Stimulated activated CD4-positive, alpha-beta T cell treated with anti-CD3 and anti-CD28 coated beads, Interleukin-1b, Interleukin-23, amount 100 ng/mL, for 48 hours (primary cell): ENCODE measurements around the gene MICAL2.

Experiments
- DNase-seq: peaks from one replicate; pipeline ENCODE4 v3.0.0-alpha.2; 2020

Gene MICAL2

GRCh38 chr11:12098601-12099000, 11.8 kb upstream of the MICAL2 start:
- no peak for DNase-seq

GRCh38 chr11:12099132-12099873, 11.1 kb upstream of the MICAL2 start:
- no peak for DNase-seq

GRCh38 chr11:12100429-12100828, 10.0 kb upstream of the MICAL2 start:
- no peak for DNase-seq

GRCh38 chr11:12100841-12101242, 9.5 kb upstream of the MICAL2 start:
- DNase-seq = no peak

GRCh38 chr11:12101318-12101717, 9.1 kb upstream of the MICAL2 start:
- DNase-seq = no peak

GRCh38 chr11:12102588-12103410, 7.6 kb upstream of the MICAL2 start:
- no peak for DNase-seq

- no peak for DNase-seq
Measured at GRCh38 chr11:12103411-12104225, 6.8 kb upstream of the MICAL2 start.

- no peak for DNase-seq
Measured at GRCh38 chr11:12105471-12105870, 4.9 kb upstream of the MICAL2 start.

- no peak for DNase-seq
Measured at GRCh38 chr11:12106101-12106500, 4.3 kb upstream of the MICAL2 start.

- no peak for DNase-seq
Measured at GRCh38 chr11:12106501-12106900, 3.9 kb upstream of the MICAL2 start.

GRCh38 chr11:12108875-12109453, 1.4 kb upstream of the MICAL2 start:
- no peak for DNase-seq

- DNase-seq = peak; percentile 49
Measured at GRCh38 chr11:12109591-12110196, 696 bp upstream of the MICAL2 start.

GRCh38 chr11:12110714-12111548, 541 bp downstream of the MICAL2 start:
- peak; percentile 34 for DNase-seq

GRCh38 chr11:12111549-12112520, 1.4 kb downstream of the MICAL2 start:
- no peak for DNase-seq

GRCh38 chr11:12112750-12113149, 2.4 kb downstream of the MICAL2 start:
- no peak for DNase-seq

- no peak for DNase-seq
Measured at GRCh38 chr11:12113294-12113693, 2.9 kb downstream of the MICAL2 start.

GRCh38 chr11:12114193-12115033, 4.0 kb downstream of the MICAL2 start:
- no peak for DNase-seq

- DNase-seq = no peak
Measured at GRCh38 chr11:12116425-12117032, 6.1 kb downstream of the MICAL2 start.

- no peak for DNase-seq
Measured at GRCh38 chr11:12117200-12117599, 6.8 kb downstream of the MICAL2 start.
